ENCODE results near the gene NSUN6.

GRCh38 chr10:18649364-18649959 lies 1.9 kb downstream of the NSUN6 start:
- no peak for TF ChIP-seq CTCF (IDR thresholded peaks at IDR 0.05)
- TF ChIP-seq POLR2AphosphoS5 (IDR thresholded peaks at IDR 0.05), result no peak
